MM.1S (cell line): ENCODE data around the gene INTS7.

ENCODE experiments used
- DNase-seq: peaks from one replicate; pipeline ENCODE4 v3.0.0-alpha.2; 2015
- H2AFZ ChIP-seq: fragments of 300-600 bp; sonication (generic); 2 replicates; pipeline ENCODE4 v1.6.0; 2016; ENCODE audit warnings: antibody characterized with exemption, low read length
- H3F3A ChIP-seq: fragments of 300-600 bp; sonication (generic); 2 replicates; pipeline ENCODE4 v1.6.1; 2016; ENCODE audit warnings: mild to moderate bottlenecking, antibody characterized with exemption, low read length, moderate library complexity, mixed read lengths; ENCODE audit not compliant: insufficient read depth
- H3K27ac ChIP-seq: fragments of 300-600 bp; sonication (generic); 2 replicates; pipeline ENCODE4 v1.5.1; 2016; ENCODE audit warnings: mild to moderate bottlenecking, low read length
- H3K27me3 ChIP-seq: fragments of 300-600 bp; sonication (generic); replicated peaks from 2 replicates; pipeline ENCODE4 v1.6.0; 2016; ENCODE audit warnings: low read length; ENCODE audit not compliant: insufficient read depth
- H3K36me3 ChIP-seq: fragments of 300-600 bp; sonication (generic); replicated peaks from 2 replicates; pipeline ENCODE4 v1.6.1; 2016; ENCODE audit warnings: mild to moderate bottlenecking, low read length, mixed read lengths; ENCODE audit not compliant: insufficient read depth
- H3K4me1 ChIP-seq: fragments of 300-600 bp; sonication (generic); 2 replicates; pipeline ENCODE4 v1.6.1; 2016; ENCODE audit warnings: low read length, mixed read lengths
- H3K4me2 ChIP-seq: fragments of 300-600 bp; sonication (generic); 2 replicates; pipeline ENCODE4 v1.6.0; 2016; ENCODE audit warnings: low read depth, low read length
- H3K4me3 ChIP-seq: fragments of 300-600 bp; sonication (generic); 2 replicates; pipeline ENCODE4 v1.5.1; 2016; ENCODE audit warnings: low read length, mixed read lengths
- H3K79me2 ChIP-seq: fragments of 300-600 bp; sonication (generic); 2 replicates; pipeline ENCODE4 v1.6.1; 2016; ENCODE audit warnings: mixed run types, low read length, mixed read lengths
- H3K9ac ChIP-seq: fragments of 300-600 bp; sonication (generic); 2 replicates; pipeline ENCODE4 v1.6.1; 2016; ENCODE audit warnings: low read length, mixed read lengths
- H3K9me2 ChIP-seq: fragments of 300-600 bp; sonication (generic); replicated peaks from 2 replicates; pipeline ENCODE4 v1.6.1; 2016; ENCODE audit warnings: mild to moderate bottlenecking, low read length, mixed read lengths; ENCODE audit not compliant: insufficient read depth
- H3K9me3 ChIP-seq: fragments of 300-600 bp; sonication (generic); replicated peaks from 2 replicates; pipeline ENCODE4 v1.6.1; 2016; ENCODE audit warnings: mild to moderate bottlenecking, low read length, mixed read lengths; ENCODE audit not compliant: insufficient read depth
- H4K20me1 ChIP-seq: fragments of 300-600 bp; sonication (generic); 2 replicates; pipeline ENCODE4 v1.6.1; 2016; ENCODE audit warnings: mild to moderate bottlenecking, low read length, moderate library complexity, mixed read lengths; ENCODE audit not compliant: insufficient read depth
- CTCF ChIP-seq: fragments of 300-600 bp; sonication (generic); IDR thresholded peaks from 2 replicates; pipeline ENCODE4 v1.5.1; 2016; ENCODE audit warnings: antibody characterized with exemption, low read length, mixed read lengths
- EZH2 ChIP-seq: fragments of 300-600 bp; sonication (generic); optimal IDR thresholded peaks from 2 replicates; pipeline ENCODE3; 2017; ENCODE audit warnings: low read depth, mild to moderate bottlenecking, antibody characterized with exemption, low read length, mixed read lengths
- EZH2phosphoT487 ChIP-seq: fragments of 300-600 bp; sonication (generic); IDR thresholded peaks from 2 replicates; pipeline ENCODE4 v1.6.1; 2018; ENCODE audit warnings: antibody characterized with exemption, low read length

Gene INTS7

GRCh38 chr1:211944733-211945500 is 90.4 kb downstream of the INTS7 start:
- Histone ChIP-seq H3K4me2 (no peak overlapping the region), H3K4me3 (no peak overlapping the region), H3K9me3 (no peaks in the 10 kb centered on the region), H3K36me3 (peaks cover 10% of the 10 kb centered on the region; the same call in 1 of the 2 replicates), H3K27me3 (no peaks in the 10 kb centered on the region), H3K9me2 (no peaks in the 10 kb centered on the region), H3K9ac (no peak overlapping the region), H3K4me1 (peaks cover 12% of the 10 kb centered on the region), H3F3A (peaks cover 12% of the 10 kb centered on the region), H3K79me2 (no peaks in the 10 kb centered on the region), H3K27ac (no peak overlapping the region), H4K20me1 (no peaks in the 10 kb centered on the region), H2AFZ (no peak overlapping the region)
- no peak for DNase-seq
- TF ChIP-seq CTCF (no peak), EZH2phosphoT487 (no peak), EZH2 (no peak)

- Histone ChIP-seq H2AFZ (no peak overlapping the region), H3K4me2 (no peak overlapping the region), H3K9ac (no peak overlapping the region), H3K4me1 (peaks cover 31% of the 10 kb centered on the region), H3K9me3 (no peaks in the 10 kb centered on the region), H3K36me3 (peaks cover 8% of the 10 kb centered on the region; the same call in 1 of the 2 replicates), H3K4me3 (no peak overlapping the region), H3K27me3 (no peaks in the 10 kb centered on the region), H4K20me1 (no peaks in the 10 kb centered on the region), H3K9me2 (no peaks in the 10 kb centered on the region), H3F3A (peaks cover 25% of the 10 kb centered on the region), H3K79me2 (no peaks in the 10 kb centered on the region), H3K27ac (no peak overlapping the region)
- DNase-seq: no peak
- TF ChIP-seq EZH2 (no peak), CTCF (no peak), EZH2phosphoT487 (no peak)
Observed at GRCh38 chr1:211942583-211942982, 92.8 kb downstream of the INTS7 start.

GRCh38 chr1:211939876-211940468 is 95.4 kb downstream of the INTS7 start:
- H3K9ac ChIP-seq: no peak overlapping the region
- no peaks in the 10 kb centered on the region for H3K9me3 ChIP-seq
- H3K79me2 ChIP-seq: no peaks in the 10 kb centered on the region
- TF ChIP-seq EZH2phosphoT487 (no peak), EZH2 (no peak), CTCF (no peak)
- H3K27me3 ChIP-seq: no peaks in the 10 kb centered on the region
- no peaks in the 10 kb centered on the region for H4K20me1 ChIP-seq
- H3K4me1 ChIP-seq: peaks cover 31% of the 10 kb centered on the region
- no peaks in the 10 kb centered on the region for H3K9me2 ChIP-seq
- H3K27ac ChIP-seq: peak overlapping the region; percentile 50; the same call in 1 of the 2 replicates
- no peak overlapping the region; the same call in 1 of the 2 replicates for H3K4me2 ChIP-seq
- no peak overlapping the region for H3K4me3 ChIP-seq
- peak; percentile 98 for DNase-seq
- H2AFZ ChIP-seq: no peak overlapping the region
- peaks cover 25% of the 10 kb centered on the region for H3F3A ChIP-seq
- H3K36me3 ChIP-seq: peaks cover 4% of the 10 kb centered on the region; the same call in 1 of the 2 replicates
